Measurements from ENCODE around the gene NCOA7.
A peak's percentile ranks its signal among the peaks of the same experiment; 100 is the strongest.

The NCOA7 gene

GRCh38 chr6:125899726-125900182, 109.0 kb downstream of the NCOA7 start:
- Histone ChIP-seq H3K4ac (ENCODE audit: low read length) (no peak overlapping the region), H2AFZ (ENCODE audit: low read length) (no peak overlapping the region), H2AK5ac (ENCODE audit: low read depth, low read length) (no peak overlapping the region), H3K14ac (ENCODE audit: low read length) (no peak overlapping the region), H2BK12ac (ENCODE audit: low read length) (no peak overlapping the region), H2BK120ac (ENCODE audit: low read depth, low read length) (no peak overlapping the region), H3K27me3 (ENCODE audit: control insufficient read depth in 3 of 3, insufficient read depth in 3 of 3, low read depth in 1 of 3, low read length in 3 of 3) (no peaks in the 10 kb centered on the region), H3K4me2 (ENCODE audit: insufficient read depth, low read length, poor library complexity, severe bottlenecking) (no peak overlapping the region), H3K9me3 (replicated peaks in 1 of 2; ENCODE audit: control insufficient read depth in 2 of 2, insufficient read depth in 1 of 2, low read depth in 1 of 2, low read length in 2 of 2) (no peaks in the 10 kb centered on the region), H3K18ac (ENCODE audit: low read length) (no peak overlapping the region), H3K9ac (ENCODE audit: low read depth, low read length, poor library complexity) (no peak overlapping the region), H3K79me1 (ENCODE audit: low read depth, low read length) (no peaks in the 10 kb centered on the region), H3K36me3 (replicated peaks in 1 of 2; ENCODE audit: control insufficient read depth in 2 of 2, insufficient read depth in 2 of 2, low read length in 2 of 2) (no peaks in the 10 kb centered on the region), H4K8ac (ENCODE audit: low read depth, low read length) (no peak overlapping the region), H3K23ac (ENCODE audit: low read depth, low read length, poor library complexity) (no peak overlapping the region), H2BK15ac (ENCODE audit: low read length) (no peak overlapping the region), H4K91ac (ENCODE audit: low read depth, low read length, poor library complexity) (no peak overlapping the region), H3K4me1 (ENCODE audit: control insufficient read depth in 2 of 2, insufficient read depth in 1 of 2, low read depth in 1 of 2, low read length in 2 of 2) (peaks cover 0 to 2% of the 10 kb centered on the region in 2 donors), H3K4me3 (ENCODE audit: low read length in 2 of 2) (no peak overlapping the region), H2BK5ac (ENCODE audit: low read length) (no peak overlapping the region), H3K27ac (replicated peaks; ENCODE audit: low read length) (no peak overlapping the region)
- no CpG with 5 or more reads among the region's 2 CpGs for WGBS, 2 donors (ENCODE audit: extremely low coverage in 2 of 2, insufficient read length in 2 of 2, insufficient replicate concordance in 1 of 2)
- DNase-seq (ENCODE audit: low spot score): no peak

GRCh38 chr6:125904871-125905270, 114.1 kb downstream of the NCOA7 start:
- Histone ChIP-seq H3K23ac (ENCODE audit: low read depth, low read length, poor library complexity) (no peak overlapping the region), H3K27ac (replicated peaks; ENCODE audit: low read length) (no peak overlapping the region), H2BK120ac (ENCODE audit: low read depth, low read length) (no peak overlapping the region), H3K14ac (ENCODE audit: low read length) (no peak overlapping the region), H4K91ac (ENCODE audit: low read depth, low read length, poor library complexity) (no peak overlapping the region), H2AK5ac (ENCODE audit: low read depth, low read length) (no peak overlapping the region), H2AFZ (ENCODE audit: low read length) (no peak overlapping the region), H3K9me3 (replicated peaks in 1 of 2; ENCODE audit: control insufficient read depth in 2 of 2, insufficient read depth in 1 of 2, low read depth in 1 of 2, low read length in 2 of 2) (no peaks in the 10 kb centered on the region), H4K8ac (ENCODE audit: low read depth, low read length) (no peak overlapping the region), H3K79me1 (ENCODE audit: low read depth, low read length) (no peaks in the 10 kb centered on the region), H3K18ac (ENCODE audit: low read length) (no peak overlapping the region), H3K36me3 (replicated peaks in 1 of 2; ENCODE audit: control insufficient read depth in 2 of 2, insufficient read depth in 2 of 2, low read length in 2 of 2) (no peaks in the 10 kb centered on the region), H2BK15ac (ENCODE audit: low read length) (no peak overlapping the region), H3K4me2 (ENCODE audit: insufficient read depth, low read length, poor library complexity, severe bottlenecking) (no peak overlapping the region), H3K4ac (ENCODE audit: low read length) (no peak overlapping the region), H2BK12ac (ENCODE audit: low read length) (no peak overlapping the region), H3K9ac (ENCODE audit: low read depth, low read length, poor library complexity) (no peak overlapping the region), H3K4me1 (ENCODE audit: control insufficient read depth in 2 of 2, insufficient read depth in 1 of 2, low read depth in 1 of 2, low read length in 2 of 2) (peaks cover 0 to 1% of the 10 kb centered on the region in 2 donors), H3K4me3 (ENCODE audit: low read length in 2 of 2) (no peak overlapping the region), H3K27me3 (ENCODE audit: control insufficient read depth in 3 of 3, insufficient read depth in 3 of 3, low read depth in 1 of 3, low read length in 3 of 3) (no peaks in the 10 kb centered on the region), H2BK5ac (ENCODE audit: low read length) (no peak overlapping the region)
- WGBS, 2 donors (ENCODE audit: extremely low coverage in 2 of 2, insufficient read length in 2 of 2, insufficient replicate concordance in 1 of 2): no CpG with 5 or more reads among the region's 3 CpGs
- no peak for DNase-seq (ENCODE audit: low spot score)

- H4K91ac ChIP-seq (ENCODE audit: low read depth, low read length, poor library complexity): no peak overlapping the region
- no peaks in the 10 kb centered on the region for H3K9me3 ChIP-seq (replicated peaks in 1 of 2; ENCODE audit: control insufficient read depth in 2 of 2, insufficient read depth in 1 of 2, low read depth in 1 of 2, low read length in 2 of 2)
- no peak overlapping the region for H2AFZ ChIP-seq (ENCODE audit: low read length)
- no CpG with 5 or more reads among the region's 5 CpGs for WGBS, 2 donors (ENCODE audit: extremely low coverage in 2 of 2, insufficient read length in 2 of 2, insufficient replicate concordance in 1 of 2)
- no peak overlapping the region for H3K23ac ChIP-seq (ENCODE audit: low read depth, low read length, poor library complexity)
- no peaks in the 10 kb centered on the region for H3K27me3 ChIP-seq (ENCODE audit: control insufficient read depth in 3 of 3, insufficient read depth in 3 of 3, low read depth in 1 of 3, low read length in 3 of 3)
- no peak overlapping the region for H3K4me2 ChIP-seq (ENCODE audit: insufficient read depth, low read length, poor library complexity, severe bottlenecking)
- no peak overlapping the region for H4K8ac ChIP-seq (ENCODE audit: low read depth, low read length)
- H2BK15ac ChIP-seq (ENCODE audit: low read length): no peak overlapping the region
- H2BK120ac ChIP-seq (ENCODE audit: low read depth, low read length): no peak overlapping the region
- peaks cover 0 to 4% of the 10 kb centered on the region in 2 donors for H3K4me1 ChIP-seq (ENCODE audit: control insufficient read depth in 2 of 2, insufficient read depth in 1 of 2, low read depth in 1 of 2, low read length in 2 of 2)
- H3K4ac ChIP-seq (ENCODE audit: low read length): no peak overlapping the region
- no peak overlapping the region for H3K14ac ChIP-seq (ENCODE audit: low read length)
- no peaks in the 10 kb centered on the region for H3K36me3 ChIP-seq (replicated peaks in 1 of 2; ENCODE audit: control insufficient read depth in 2 of 2, insufficient read depth in 2 of 2, low read length in 2 of 2)
- no peak overlapping the region for H3K9ac ChIP-seq (ENCODE audit: low read depth, low read length, poor library complexity)
- no peak overlapping the region for H2BK5ac ChIP-seq (ENCODE audit: low read length)
- DNase-seq (ENCODE audit: low spot score): peak; percentile 24
- no peak overlapping the region for H3K4me3 ChIP-seq (ENCODE audit: low read length in 2 of 2)
- no peak overlapping the region for H3K27ac ChIP-seq (replicated peaks; ENCODE audit: low read length)
- no peak overlapping the region for H3K18ac ChIP-seq (ENCODE audit: low read length)
- H2AK5ac ChIP-seq (ENCODE audit: low read depth, low read length): no peak overlapping the region
- H3K79me1 ChIP-seq (ENCODE audit: low read depth, low read length): no peaks in the 10 kb centered on the region
- no peak overlapping the region for H2BK12ac ChIP-seq (ENCODE audit: low read length)
Observed at GRCh38 chr6:125906158-125906998, 115.6 kb downstream of the NCOA7 start.

GRCh38 chr6:125910527-125910926, 119.8 kb downstream of the NCOA7 start:
- no peak overlapping the region for H2BK5ac ChIP-seq (ENCODE audit: low read length)
- no peak overlapping the region for H3K4me3 ChIP-seq (ENCODE audit: low read length in 2 of 2)
- H4K91ac ChIP-seq (ENCODE audit: low read depth, low read length, poor library complexity): no peak overlapping the region
- H2BK15ac ChIP-seq (ENCODE audit: low read length): no peak overlapping the region
- H3K4me2 ChIP-seq (ENCODE audit: insufficient read depth, low read length, poor library complexity, severe bottlenecking): no peak overlapping the region
- H3K14ac ChIP-seq (ENCODE audit: low read length): no peak overlapping the region
- no peak overlapping the region for H2AK5ac ChIP-seq (ENCODE audit: low read depth, low read length)
- no CpG with 5 or more reads among the region's 3 CpGs for WGBS, 2 donors (ENCODE audit: extremely low coverage in 2 of 2, insufficient read length in 2 of 2, insufficient replicate concordance in 1 of 2)
- H3K9ac ChIP-seq (ENCODE audit: low read depth, low read length, poor library complexity): no peak overlapping the region
- H2BK120ac ChIP-seq (ENCODE audit: low read depth, low read length): no peak overlapping the region
- no peak overlapping the region for H2BK12ac ChIP-seq (ENCODE audit: low read length)
- H3K23ac ChIP-seq (ENCODE audit: low read depth, low read length, poor library complexity): no peak overlapping the region
- H2AFZ ChIP-seq (ENCODE audit: low read length): no peak overlapping the region
- no peaks in the 10 kb centered on the region for H3K27me3 ChIP-seq (ENCODE audit: control insufficient read depth in 3 of 3, insufficient read depth in 3 of 3, low read depth in 1 of 3, low read length in 3 of 3)
- H3K18ac ChIP-seq (ENCODE audit: low read length): no peak overlapping the region
- no peaks in the 10 kb centered on the region for H3K36me3 ChIP-seq (replicated peaks in 1 of 2; ENCODE audit: control insufficient read depth in 2 of 2, insufficient read depth in 2 of 2, low read length in 2 of 2)
- no peak overlapping the region for H4K8ac ChIP-seq (ENCODE audit: low read depth, low read length)
- no peaks in the 10 kb centered on the region for H3K9me3 ChIP-seq (replicated peaks in 1 of 2; ENCODE audit: control insufficient read depth in 2 of 2, insufficient read depth in 1 of 2, low read depth in 1 of 2, low read length in 2 of 2)
- H3K4ac ChIP-seq (ENCODE audit: low read length): no peak overlapping the region
- peaks cover 0 to 4% of the 10 kb centered on the region in 2 donors for H3K4me1 ChIP-seq (ENCODE audit: control insufficient read depth in 2 of 2, insufficient read depth in 1 of 2, low read depth in 1 of 2, low read length in 2 of 2)
- DNase-seq (ENCODE audit: low spot score): no peak
- no peaks in the 10 kb centered on the region for H3K79me1 ChIP-seq (ENCODE audit: low read depth, low read length)
- no peak overlapping the region for H3K27ac ChIP-seq (replicated peaks; ENCODE audit: low read length)
